ENCODE data around the gene USP24.
"Not testable (repeated sequence)": the region's sequence is repeated elsewhere in the genome, so short reads cannot be mapped to it uniquely, and the experiment has no call there.

USP24 gene

DNA sequence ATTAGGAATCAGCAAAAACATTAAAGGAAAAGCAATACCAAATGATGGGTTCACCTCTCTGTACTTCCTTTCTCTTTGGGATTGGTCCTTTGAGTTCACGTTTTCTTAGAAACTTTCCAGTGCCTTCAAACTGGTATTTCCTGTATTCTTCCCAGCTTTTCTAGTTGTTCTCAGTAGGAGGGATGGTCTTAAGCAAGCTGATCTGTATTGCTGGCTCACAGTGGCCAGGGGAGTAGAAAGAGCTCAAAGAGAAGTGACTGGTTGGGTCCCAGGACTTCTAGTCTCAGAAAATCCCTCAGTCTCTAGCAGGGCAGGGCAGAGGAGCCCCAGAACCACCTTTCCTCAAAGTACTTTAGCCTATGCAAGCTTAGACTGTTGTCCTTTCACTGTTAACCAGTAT, 10.1 kb upstream of the USP24 start:
- DNase-seq: no peak

DNA sequence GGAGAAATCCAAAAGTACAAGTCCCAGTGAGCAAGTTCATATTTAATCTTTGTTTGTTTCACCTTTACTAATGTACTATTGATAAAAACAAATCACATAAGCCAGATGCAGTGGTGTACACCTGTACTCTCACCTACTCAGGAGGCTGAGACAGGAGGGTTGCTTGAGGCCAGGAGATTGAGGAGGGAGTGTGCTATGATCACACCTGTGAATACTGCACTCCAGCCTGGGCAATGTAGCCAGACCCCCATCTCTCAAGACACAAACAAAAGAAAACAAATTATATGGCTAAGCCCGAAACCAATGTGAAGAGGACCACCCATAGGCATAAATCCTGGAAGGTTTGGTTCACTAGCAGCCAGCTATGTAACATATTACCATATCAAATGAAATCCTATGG, 9.6 kb upstream of the USP24 start:
- no peak for DNase-seq

DNA sequence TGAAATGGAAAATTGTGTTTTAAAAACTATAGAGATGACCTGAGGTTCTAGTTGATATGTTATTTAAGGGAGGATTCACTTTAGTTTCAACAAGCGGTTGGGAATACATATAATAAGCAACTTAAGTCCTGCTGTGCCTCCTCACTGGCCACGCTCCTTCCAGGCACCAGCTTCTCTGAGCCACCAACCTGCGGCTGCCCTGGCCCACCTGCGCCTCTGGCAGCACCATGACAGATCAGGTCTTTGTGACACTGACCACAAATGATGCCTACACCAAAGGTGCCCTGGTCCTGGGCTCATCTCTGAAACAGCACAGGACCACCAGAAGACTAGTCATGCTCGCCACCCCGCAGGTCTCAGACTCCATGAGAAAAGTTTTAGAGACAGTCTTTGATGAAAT, 7.0 kb upstream of the USP24 start:
- no peak for DNase-seq

DNA sequence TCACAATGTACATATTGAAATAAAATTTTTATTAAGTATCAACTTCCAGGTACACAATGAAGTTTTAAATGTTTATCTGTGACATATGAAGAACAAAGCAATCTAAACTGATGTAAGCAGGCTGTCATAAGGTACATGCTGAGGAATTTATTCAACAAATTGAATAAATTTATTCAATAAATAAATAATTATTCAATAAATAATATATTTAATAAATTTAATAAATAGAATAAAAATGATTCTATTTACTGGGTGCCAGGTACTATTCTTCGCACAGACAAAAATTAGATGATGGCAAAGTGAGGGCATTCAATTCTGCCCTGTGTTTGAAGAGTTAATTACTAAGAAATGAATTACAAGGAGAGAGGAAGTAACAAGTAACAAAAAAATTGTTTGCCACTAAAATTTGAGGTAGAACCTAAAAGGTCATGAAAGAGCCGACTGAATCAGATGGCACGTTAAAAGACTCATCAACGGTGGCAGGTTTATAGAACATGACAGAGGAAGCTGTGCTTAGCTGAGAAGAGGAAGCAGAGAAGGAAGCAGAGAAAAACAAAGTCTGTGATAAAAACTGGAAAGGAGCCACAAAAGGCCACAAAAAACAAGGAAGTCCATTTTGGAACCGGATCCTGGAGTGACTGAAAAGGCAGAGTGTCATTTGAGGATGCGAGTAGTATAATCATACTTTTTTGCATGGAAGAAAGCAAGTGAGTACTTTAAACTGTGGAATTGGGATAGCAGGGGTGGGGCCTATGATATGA, 2.2 kb upstream of the USP24 start:
- no peak for DNase-seq

DNA sequence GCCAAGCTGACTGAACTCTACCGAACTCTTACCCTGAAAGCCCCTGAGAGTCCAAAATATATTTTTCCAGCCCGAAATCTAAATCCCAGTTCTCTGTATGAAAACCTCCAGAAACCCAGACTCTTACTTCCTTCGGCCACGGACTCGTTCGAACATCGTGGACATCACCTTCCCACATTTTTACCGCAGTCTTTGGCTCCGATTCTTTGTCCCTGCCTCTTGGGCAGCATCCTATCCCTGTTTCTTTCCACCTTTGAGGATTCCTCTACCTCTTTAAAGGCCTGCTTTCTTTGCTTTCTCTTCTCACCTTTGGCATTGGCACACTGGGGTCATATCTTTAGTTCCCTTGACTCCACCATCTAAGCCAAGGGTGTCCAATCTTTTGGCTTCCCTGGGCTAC, 932 bp upstream of the USP24 start:
- no peak for DNase-seq

DNA sequence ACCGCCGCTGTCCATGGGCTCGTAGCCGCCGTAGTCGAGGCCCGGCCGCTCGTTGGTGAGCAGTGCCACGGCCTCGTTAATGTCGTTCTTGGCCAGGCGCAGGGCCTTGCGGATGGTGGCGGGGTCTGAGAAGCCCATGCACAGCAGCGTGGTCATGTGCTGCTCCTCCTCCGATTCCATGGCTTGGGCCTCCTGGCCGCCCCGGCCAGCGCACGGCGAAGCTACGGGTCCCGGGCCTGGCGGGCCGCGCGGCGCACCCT, 300 bp downstream of the USP24 start:
- no peak for DNase-seq

DNA sequence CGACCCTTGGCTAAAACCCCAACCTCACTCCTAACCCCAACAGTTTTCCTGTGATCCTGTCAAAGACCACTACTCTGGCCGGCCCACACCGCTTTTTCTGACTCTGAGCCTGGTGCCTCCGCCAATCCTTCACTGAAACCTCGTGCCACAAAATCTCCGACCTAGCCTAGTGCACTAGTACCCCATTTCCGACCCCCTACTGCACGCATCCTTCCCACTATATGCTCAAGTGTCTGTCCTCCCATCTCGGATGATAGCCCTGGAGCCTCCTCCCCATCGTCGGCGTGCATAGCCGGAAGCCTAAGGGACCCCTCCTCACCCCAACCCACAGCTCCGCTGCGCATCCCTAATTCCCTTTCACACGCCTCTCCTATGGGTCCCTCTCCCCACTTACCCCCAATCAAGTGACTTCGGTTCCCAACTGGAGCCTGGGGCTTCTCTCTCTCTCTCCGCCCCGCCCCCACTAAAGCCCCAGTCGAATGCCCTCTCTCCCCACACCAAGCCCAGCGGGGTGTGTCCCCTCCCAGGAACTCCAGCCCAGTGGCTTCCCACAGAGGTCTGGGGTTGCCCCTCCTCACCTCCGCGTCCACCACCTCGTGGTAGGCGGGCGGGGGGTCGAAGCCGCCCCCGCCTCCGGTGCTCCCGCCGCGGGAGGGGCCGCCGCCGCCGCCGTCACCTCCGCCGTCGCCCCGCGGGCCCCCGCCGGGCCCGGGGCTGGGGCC, 791 bp downstream of the USP24 start:
- peak; percentile 51 for DNase-seq

DNA sequence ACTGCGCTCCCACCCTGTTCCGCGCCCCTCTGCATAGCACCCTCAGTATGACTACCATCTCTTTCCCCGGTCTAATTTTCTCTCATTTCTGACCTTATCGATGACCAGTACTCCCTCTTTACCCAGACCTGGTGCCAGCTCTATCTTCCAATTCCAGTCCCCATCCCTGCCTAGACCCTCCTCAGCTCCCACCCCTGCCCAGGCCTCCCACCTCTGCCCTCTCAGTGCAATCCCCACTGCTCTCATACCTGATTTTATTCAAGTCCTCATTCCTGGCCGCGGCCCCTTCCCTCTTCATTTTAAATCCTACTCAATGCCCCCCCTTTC, 1.3 kb downstream of the USP24 start:
- DNase-seq: peak; percentile 27

DNA sequence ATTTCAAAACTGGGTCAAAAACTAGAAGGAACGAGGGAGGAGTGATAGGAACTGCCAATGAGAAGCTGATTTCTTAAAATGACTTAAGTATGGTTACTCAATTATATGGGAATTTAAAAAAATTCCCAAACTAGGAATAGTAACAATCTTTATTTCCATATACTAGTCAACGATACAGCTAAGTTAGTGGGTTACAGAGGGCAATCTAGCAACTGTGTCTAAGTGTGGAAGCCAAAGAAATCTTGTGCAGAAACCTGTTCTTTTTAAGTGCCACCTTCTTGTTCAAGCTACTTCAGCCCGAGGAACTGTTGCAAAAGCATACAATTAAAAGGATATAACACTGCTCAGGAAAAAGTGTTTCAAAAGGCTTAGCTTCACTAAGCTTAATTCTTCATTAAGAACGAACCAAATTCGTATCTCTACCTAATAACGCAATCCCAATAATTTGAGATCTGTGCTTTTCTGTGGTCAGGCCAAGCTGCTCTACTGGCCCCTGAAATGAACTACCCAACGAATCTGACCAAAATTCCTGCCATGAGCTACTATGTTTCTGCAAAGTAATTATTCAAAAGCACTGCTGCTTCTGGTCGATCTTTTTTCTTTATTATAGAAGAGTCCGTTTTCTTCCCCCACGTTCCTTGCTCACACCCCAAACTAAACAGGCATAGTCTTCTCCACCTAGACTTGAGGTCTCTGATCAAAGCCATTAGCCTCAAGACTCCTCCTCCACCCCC, 1.8 kb downstream of the USP24 start:
- DNase-seq: no peak

DNA sequence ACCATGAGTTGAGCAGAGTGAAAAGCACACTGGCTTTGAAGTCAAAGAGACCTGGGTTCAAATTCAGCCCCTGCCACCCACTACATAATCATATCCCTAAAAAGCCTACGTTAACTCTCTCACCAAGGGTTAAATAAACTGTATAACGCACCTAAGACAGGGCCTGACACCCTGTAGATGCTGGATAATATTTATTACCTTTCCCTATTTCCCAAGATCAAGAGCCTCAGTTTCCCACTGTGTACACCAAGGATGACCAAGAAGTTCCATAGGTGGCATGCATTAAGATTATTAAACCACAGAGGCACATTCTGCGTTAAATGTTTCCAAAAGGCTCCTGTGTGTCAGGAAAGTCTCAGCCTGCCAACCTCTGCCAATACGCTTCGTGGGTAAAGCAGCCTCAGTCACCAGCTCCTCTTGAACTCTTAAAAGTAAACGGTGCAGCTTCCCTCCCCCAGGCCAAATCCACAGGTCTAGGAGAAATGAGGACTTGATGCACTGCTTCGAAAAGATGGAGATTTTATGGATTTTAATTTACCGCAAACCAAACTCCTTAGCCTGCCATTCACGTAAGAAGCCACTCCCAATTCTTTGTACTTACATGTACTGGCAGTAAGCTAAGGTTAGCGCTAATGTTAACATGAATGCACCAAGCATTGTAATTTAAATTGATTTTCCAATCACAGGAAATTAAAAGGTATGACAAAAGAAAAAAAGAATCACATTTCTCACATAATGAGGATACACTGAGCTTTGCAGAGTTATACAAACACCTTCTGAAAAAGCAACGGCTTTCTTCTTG, 2.6 kb downstream of the USP24 start:
- DNase-seq: no peak

DNA sequence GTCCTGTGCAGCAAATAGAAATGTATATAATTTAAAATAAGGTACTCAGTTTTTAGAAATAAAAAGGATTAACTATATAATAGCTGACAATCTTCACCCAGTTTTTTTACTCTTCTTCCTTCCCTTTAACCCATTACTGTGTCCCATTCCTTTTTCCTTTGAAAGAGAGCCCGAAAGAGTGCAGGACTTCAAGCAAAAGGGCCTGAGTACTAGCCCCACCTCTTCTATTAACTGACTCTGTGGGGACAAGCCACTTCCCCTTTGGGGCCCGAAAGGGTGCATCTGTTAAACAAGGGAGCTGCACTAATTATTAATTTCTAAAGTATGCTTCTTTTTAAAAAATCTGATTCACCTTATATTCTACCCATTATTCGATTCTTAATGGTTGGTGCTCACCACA, 3.3 kb downstream of the USP24 start:
- DNase-seq: no peak

DNA sequence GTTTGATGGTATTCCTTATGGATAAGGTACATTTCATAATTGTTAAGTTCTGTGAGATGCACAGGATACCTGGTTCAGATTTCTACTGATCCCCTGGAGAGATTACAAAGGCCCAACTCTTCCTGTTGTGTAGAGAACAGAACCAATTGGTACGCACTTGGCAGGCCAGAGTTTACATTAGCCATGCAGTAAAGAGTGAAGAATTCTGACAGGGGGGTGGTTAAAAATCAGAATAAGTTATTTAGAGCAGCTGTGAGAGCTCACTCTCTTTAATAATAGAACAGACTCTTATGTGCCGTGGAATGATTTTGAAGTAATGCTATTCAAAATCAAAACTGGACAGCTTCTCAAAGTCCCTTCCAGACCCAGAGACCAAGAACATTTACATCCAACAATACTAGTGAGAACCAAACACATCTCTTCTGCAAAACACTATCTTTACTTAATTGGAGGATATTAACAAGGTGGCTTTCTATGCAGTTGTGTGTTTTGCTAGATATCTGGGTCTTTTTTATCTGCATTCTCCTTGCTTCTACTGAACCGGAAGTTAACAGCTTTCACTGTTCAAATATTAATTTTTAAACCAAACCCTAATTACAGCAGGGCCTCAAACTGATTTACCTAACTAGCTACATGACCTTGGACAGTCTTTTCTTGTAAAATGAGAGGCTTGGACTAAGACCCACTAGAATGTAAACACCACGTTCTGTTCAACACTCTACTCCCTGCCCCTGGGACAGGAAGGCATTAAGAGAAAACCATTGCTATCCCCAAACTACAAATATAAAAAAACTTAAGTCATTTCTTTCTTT, 4.0 kb downstream of the USP24 start:
- no peak for DNase-seq

DNA sequence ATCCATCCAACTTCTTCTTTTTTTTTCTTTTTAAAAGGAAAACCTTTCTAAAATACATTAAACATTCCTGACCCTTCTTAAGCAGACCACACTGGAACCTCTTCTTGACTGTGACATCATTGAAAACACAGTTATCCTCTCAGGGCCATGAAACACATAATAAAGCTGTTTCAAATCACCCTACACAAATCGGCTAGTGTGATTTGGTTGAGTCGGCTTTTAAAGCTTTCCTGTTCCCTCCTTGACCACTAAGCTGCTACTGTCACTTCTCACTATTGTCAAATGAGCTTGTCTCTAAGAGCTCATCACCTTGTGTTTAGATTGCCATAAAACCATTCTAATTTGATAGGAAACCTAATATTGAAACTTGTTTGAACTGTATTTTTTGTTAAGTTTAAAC, 5.9 kb downstream of the USP24 start:
- DNase-seq: no peak

DNA sequence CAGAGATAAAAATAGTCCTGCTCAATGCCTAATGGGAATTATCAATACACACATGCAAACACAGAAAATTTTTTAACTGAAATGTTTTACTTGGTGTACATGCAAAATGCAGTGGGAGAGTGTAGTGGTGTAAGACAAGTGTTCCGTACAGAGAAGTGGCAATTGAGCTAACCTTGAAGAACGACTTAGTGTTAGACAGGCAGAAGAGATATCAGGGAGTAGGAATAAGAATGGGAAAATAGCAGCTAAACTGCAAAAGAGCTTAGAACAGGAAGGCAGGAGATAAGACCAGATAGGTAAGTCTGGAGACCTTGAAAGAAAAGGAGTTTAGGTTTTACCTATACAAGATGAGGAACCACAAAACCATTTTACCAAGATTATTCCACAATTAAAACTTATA, 9.0 kb downstream of the USP24 start:
- DNase-seq: no peak

DNA sequence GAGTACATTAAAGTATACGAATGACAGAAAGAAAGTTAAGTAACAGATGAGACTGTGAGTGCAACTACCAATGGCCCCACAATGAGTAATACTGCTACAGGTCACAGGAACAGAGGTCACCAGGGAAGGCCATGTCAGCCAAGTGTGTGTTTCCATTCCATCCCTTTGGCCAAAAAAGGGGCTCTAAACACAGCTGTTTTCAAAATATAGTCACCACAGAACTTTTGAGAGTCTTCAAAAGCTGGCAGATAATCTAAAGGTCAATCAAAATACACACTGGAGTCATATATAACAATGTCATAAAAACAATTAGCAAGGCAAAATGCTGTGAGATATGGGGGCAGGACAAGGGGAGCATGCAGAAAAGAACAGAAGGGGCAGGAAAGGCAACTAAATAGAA, 10.2 kb downstream of the USP24 start:
- DNase-seq: no peak

DNA sequence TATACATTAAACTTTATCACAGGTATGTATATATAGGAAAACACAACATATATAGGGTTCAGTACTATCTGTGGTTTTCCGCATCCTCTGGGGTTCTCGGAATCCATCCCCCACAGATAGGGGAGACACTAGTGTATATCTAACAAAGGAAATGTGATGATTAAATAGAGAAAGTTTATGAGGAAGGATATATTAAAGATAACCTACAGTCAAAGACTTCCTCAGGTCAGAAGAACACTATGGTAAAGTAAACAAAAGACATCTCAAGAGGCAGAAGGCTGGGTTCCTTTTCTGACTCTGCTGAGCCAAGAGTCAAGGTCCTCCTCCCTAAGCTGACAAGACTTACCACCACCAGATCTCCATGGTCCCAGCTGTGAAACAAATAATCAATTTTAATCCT, 12.1 kb downstream of the USP24 start:
- no peak for DNase-seq

DNA sequence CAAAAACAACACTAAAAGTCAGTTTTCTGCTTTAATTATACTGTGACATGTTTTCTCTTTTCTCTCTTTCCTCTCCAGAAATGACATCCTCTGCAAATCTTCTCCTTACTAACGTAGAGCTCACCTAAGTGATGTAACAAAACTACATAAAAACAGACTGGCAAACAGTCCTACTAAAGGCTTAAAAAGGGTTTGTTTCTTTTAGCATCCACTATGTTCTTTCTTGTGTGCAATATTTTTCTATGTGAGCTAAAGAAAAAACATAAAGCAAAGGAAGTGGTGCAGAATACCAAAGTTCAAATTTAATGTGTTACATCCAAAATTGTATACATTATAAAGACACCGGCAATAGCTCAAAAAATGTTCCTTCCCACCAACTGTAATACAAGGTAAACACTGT, 14.5 kb downstream of the USP24 start:
- DNase-seq: no peak

DNA sequence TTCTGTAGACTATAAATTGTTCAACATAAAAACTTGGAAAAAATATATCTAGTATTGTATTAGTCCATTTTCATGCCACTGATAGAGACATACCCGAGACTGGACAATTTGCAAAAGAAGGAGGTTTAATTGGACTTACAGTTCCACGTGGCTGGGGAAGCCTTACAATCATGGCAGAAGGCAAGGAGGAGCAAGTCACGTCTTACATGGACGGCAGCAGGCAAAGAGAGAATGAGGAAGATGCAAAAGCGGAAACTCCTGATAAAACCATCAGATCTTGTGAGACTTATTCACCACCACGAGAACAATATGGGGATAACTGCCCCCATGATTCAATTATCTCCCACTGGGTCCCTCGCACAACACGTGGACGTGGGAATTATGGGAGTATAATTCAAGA, 15.4 kb downstream of the USP24 start:
- DNase-seq: not testable (repeated sequence)

DNA sequence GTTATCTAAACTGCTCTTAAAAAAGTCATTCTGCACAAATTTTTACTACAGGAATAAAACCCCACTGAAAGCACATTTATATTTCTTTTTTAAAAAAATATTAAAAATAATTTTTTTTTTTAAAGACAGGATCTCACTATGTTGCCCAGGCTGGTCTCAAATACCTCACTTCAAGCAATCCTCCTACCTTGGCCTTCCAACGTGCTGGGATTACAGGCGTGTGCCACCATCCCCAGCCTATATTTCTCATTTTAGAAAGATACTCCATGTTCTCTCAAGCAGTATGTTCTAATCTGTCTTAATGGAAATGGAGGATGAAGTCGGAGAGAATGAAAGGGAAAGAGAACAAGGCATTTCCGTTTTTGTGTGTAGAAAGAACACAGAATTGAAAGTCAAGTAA, 17.1 kb downstream of the USP24 start:
- DNase-seq: no peak

DNA sequence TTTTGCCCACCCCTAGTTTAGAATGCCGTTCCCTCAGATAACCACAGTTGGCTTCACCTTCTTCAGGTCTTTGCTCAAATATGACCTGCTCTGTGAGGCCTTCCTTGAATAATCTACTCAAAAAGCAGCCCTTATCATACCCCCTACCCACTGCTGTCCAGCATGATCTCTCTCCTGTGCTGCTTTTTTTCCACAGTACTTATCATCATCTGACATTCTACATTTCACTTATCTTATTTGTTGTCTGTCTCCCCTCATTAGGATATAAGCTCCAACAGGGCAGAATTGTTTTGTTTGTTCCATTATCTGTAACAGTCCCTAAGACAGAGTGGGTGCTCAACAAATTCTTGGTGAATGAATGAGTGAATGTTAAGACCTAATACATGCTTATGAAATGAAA, 18.1 kb downstream of the USP24 start:
- no peak for DNase-seq

DNA sequence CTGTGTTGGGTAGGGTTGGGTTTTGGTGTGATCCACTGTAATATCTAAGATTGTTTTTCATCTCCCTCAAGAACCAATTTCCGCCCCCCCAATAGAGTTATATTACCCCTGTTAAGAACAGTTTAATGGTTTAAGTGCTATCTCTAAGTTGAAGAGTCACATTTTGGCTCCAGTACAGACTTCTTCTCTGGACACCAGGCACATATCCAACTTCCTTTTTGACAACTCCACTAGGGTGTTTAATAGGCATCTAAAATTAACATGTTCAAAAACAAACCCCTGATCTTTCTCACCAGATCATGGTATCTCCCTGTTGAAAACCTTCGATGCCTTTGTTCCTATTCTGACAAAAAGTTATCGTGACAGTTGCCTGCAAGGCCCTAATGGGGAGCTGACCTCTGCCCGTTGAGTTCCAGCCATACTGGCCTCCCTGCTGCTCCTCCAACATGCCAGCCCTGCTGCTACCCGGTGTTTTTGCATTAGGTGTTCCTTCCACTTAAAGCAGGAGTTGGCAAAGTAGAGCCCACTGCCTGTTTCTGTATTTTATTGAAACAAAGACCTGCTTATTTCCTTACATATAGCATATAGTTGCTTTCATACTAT, 18.6 kb downstream of the USP24 start:
- DNase-seq: no peak

DNA sequence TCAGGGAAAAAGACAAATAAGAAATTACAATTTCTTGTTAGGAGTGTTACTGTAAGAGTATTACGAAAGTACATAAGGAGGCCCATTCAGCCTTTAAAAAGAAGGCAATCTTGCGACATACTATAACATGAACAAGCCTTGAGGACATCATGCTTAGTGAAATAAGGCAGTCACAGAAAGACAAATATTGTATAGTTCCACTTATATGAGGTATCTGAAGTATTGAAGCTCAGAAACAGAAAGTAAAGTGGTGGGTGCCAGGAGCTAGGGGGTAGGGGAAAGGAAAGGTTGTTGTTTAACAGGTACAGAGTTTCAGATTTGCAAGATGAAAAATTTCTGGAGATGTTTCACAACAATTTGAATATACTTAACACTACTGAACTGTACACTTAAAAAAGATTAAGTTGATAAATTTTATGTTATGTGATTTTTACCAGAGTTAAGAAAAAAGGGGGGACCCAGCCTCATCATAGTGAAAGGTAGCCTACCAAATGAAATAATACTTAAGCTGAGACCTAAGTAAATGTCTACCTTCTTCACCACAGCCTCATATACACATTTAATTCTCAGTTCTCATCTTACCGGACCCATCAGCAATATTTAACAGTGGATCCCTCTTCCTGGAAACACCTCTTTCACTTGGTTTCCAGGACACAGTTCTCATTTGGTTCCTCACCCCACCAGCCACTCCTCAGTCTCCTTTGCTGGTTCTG, 19.5 kb downstream of the USP24 start:
- DNase-seq: no peak

Measured in activated CD4-positive, alpha-beta T cell treated with anti-CD3 and anti-CD28 coated beads for 48 hours (primary cell).